ENCODE results near the gene DNAL1. TPM values are rescaled to one million over a fixed set of nuclear protein-coding genes. Genes with fewer than 3 reads are reported as not detected.

Gene DNAL1
- total RNA-seq, 1 donor from 2014 or later, result 22.3 TPM

GRCh38 chr14:73732006-73732405, 87.2 kb downstream of the DNAL1 start:
- intact Hi-C loops (cut with DNase I), result no loop called here
- ATAC-seq (no peak), DNase-seq (ENCODE audit: low spot score) (no peak)

GRCh38 chr14:73736842-73737241, 92.1 kb downstream of the DNAL1 start:
- DNase-seq (ENCODE audit: low spot score), result no peak
- ATAC-seq, result no peak
- intact Hi-C loops (cut with DNase I), result no loop called here

- no peak for DNase-seq (ENCODE audit: low spot score)
- intact Hi-C loops (cut with DNase I), result no loop called here
- ATAC-seq, result no peak
These were observed 93.9 kb downstream of the DNAL1 start for GRCh38 chr14:73738518-73739173.

GRCh38 chr14:73739174-73739898, 94.5 kb downstream of the DNAL1 start:
- ATAC-seq (no peak), DNase-seq (ENCODE audit: low spot score) (no peak)
- intact Hi-C loops (cut with DNase I), result no loop called here

- ATAC-seq, result no peak
- no peak for DNase-seq (ENCODE audit: low spot score)
- intact Hi-C loops (cut with DNase I), result no loop called here
These were observed 95.3 kb downstream of the DNAL1 start for GRCh38 chr14:73739899-73740617.

- intact Hi-C loops (cut with DNase I), result no loop called here
- ATAC-seq (peak; percentile 88), DNase-seq (ENCODE audit: low spot score) (peak; percentile 83)
These were observed 96.0 kb downstream of the DNAL1 start for GRCh38 chr14:73740618-73741326.

- intact Hi-C loops (cut with DNase I), result no loop called here
- ATAC-seq, result peak; percentile 79
- DNase-seq (ENCODE audit: low spot score), result no peak
These were observed 96.6 kb downstream of the DNAL1 start for GRCh38 chr14:73741386-73741875.

- intact Hi-C loops (cut with DNase I), result no loop called here
- ATAC-seq, result peak; percentile 31
- DNase-seq (ENCODE audit: low spot score), result no peak
These were observed 97.2 kb downstream of the DNAL1 start for GRCh38 chr14:73741876-73742519.

GRCh38 chr14:73742520-73743238, 97.9 kb downstream of the DNAL1 start:
- ATAC-seq, result no peak
- intact Hi-C loops (cut with DNase I), result no loop called here
- no peak for DNase-seq (ENCODE audit: low spot score)

GRCh38 chr14:73743431-73743931, 98.7 kb downstream of the DNAL1 start:
- intact Hi-C loops (cut with DNase I), result no loop called here
- DNase-seq (ENCODE audit: low spot score) (no peak), ATAC-seq (no peak)

GRCh38 chr14:73744175-73744867, 99.5 kb downstream of the DNAL1 start:
- intact Hi-C loops (cut with DNase I), result no loop called here
- DNase-seq (ENCODE audit: low spot score), result no peak
- ATAC-seq, result no peak

- intact Hi-C loops (cut with DNase I), result no loop called here
- DNase-seq (ENCODE audit: low spot score) (no peak), ATAC-seq (no peak)
These were observed 100.2 kb downstream of the DNAL1 start for GRCh38 chr14:73744874-73745529.

- intact Hi-C loops (cut with DNase I), result no loop called here
- ATAC-seq (no peak), DNase-seq (ENCODE audit: low spot score) (no peak)
These were observed 101.1 kb downstream of the DNAL1 start for GRCh38 chr14:73745571-73746519.

- DNase-seq (ENCODE audit: low spot score), result no peak
- ATAC-seq, result no peak
- intact Hi-C loops (cut with DNase I), result no loop called here
These were observed 102.0 kb downstream of the DNAL1 start for GRCh38 chr14:73746520-73747378.
